SK-N-SH treated with all-trans-retinoic acid at 6 μM for 48 hours (cell line): ENCODE measurements around the gene NALCN.

ENCODE experiments used
- ARNTL ChIP-seq: fragments of 450-650 bp; formaldehyde crosslinking; IDR thresholded peaks from 2 replicates; pipeline ENCODE4 v1.5.0; 2020; ENCODE audit warnings: low read depth, mild to moderate bottlenecking, moderate library complexity, borderline replicate concordance
- GLIS3 ChIP-seq: fragments of 250-450 bp; sonication (Bioruptor Pico); IDR thresholded peaks from 2 replicates; pipeline ENCODE4 v1.5.0; 2020; ENCODE audit warnings: mild to moderate bottlenecking, moderate library complexity
- ISL1 ChIP-seq: fragments of 250-450 bp; sonication (Bioruptor Pico); IDR thresholded peaks from 2 replicates; pipeline ENCODE4 v2.1.2; 2022; ENCODE audit warnings: mild to moderate bottlenecking, moderate library complexity
- OSR1 ChIP-seq: fragments of 250-450 bp; sonication (Bioruptor Pico); IDR thresholded peaks from 2 replicates; pipeline ENCODE4 v1.8.0; 2022; ENCODE audit warnings: moderate library complexity, mild to moderate bottlenecking, inconsistent platforms
- RARB ChIP-seq: fragments of 250-450 bp; sonication (Bioruptor Pico); IDR thresholded peaks from 2 replicates; pipeline ENCODE4 v1.8.0; 2021; ENCODE audit warnings: mild to moderate bottlenecking, moderate library complexity
- TCF4 ChIP-seq: fragments of 250-450 bp; sonication (Bioruptor Pico); IDR thresholded peaks from 2 replicates; pipeline ENCODE4 v1.8.0; 2021; ENCODE audit warnings: mild to moderate bottlenecking, moderate library complexity, borderline replicate concordance
- ZFP3 ChIP-seq: fragments of 250-450 bp; sonication (Bioruptor Pico); IDR thresholded peaks from 2 replicates; pipeline ENCODE4 v1.5.0; 2020; ENCODE audit warnings: mild to moderate bottlenecking, moderate library complexity
- ZFP30 ChIP-seq: fragments of 450-650 bp; formaldehyde crosslinking; IDR thresholded peaks from 2 replicates; pipeline ENCODE4 v1.5.0; 2022; ENCODE audit warnings: mild to moderate bottlenecking, moderate library complexity
- ZNF8 ChIP-seq: fragments of 450-650 bp; formaldehyde crosslinking; IDR thresholded peaks from 2 replicates; pipeline ENCODE4 v1.5.0; 2020; ENCODE audit warnings: mild to moderate bottlenecking, moderate library complexity
- TF ChIP-seq, protein P1 (sequence below): fragments of 250-450 bp; sonication (Bioruptor Pico); IDR thresholded peaks from 2 replicates; pipeline ENCODE4 v1.8.0; 2020; ENCODE audit warnings: mild to moderate bottlenecking, moderate library complexity, borderline replicate concordance
- TF ChIP-seq, protein P2 (sequence below): fragments of 250-450 bp; sonication (Bioruptor Pico); IDR thresholded peaks from 2 replicates; pipeline ENCODE4 v1.5.1; 2021; ENCODE audit warnings: mild to moderate bottlenecking, moderate library complexity
- TF ChIP-seq, protein P3 (sequence below): fragments of 250-450 bp; sonication (Bioruptor Pico); IDR thresholded peaks from 2 replicates; pipeline ENCODE4 v1.5.0; 2020; ENCODE audit warnings: mild to moderate bottlenecking, moderate library complexity
- TF ChIP-seq, protein P4 (sequence below): fragments of 250-450 bp; sonication (Bioruptor Pico); IDR thresholded peaks from 2 replicates; pipeline ENCODE4 v1.5.1; 2020; ENCODE audit warnings: low read depth, mild to moderate bottlenecking, moderate library complexity

DNA sequence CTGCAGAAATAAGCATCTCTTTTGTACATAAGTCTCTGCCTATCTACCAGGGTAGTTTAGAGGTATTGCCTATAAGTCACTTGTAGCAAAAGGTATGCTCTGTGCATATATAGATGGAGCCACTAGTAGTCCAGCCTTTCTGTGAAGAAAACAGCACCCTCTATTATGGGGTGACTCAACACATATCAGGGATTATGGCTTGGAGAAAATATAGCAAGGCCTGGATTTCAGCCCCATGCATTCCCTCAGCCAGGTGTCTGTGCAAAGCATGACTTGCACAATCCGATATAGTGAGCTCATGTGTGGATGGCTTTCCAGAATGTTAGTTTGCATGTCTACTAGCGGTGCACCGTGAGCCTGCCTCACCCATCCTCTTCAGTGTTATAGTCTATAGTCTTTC, 13.4 kb upstream of the NALCN start:
- TF ChIP-seq ISL1 (CRISPR knock-in tag): no peak
- TF ChIP-seq, protein P1, sequence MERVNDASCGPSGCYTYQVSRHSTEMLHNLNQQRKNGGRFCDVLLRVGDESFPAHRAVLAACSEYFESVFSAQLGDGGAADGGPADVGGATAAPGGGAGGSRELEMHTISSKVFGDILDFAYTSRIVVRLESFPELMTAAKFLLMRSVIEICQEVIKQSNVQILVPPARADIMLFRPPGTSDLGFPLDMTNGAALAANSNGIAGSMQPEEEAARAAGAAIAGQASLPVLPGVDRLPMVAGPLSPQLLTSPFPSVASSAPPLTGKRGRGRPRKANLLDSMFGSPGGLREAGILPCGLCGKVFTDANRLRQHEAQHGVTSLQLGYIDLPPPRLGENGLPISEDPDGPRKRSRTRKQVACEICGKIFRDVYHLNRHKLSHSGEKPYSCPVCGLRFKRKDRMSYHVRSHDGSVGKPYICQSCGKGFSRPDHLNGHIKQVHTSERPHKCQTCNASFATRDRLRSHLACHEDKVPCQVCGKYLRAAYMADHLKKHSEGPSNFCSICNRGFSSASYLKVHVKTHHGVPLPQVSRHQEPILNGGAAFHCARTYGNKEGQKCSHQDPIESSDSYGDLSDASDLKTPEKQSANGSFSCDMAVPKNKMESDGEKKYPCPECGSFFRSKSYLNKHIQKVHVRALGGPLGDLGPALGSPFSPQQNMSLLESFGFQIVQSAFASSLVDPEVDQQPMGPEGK (CRISPR knock-in tag): no peak
- no peak for TF ChIP-seq ZNF8 (CRISPR knock-in tag)
- TF ChIP-seq, protein P2, sequence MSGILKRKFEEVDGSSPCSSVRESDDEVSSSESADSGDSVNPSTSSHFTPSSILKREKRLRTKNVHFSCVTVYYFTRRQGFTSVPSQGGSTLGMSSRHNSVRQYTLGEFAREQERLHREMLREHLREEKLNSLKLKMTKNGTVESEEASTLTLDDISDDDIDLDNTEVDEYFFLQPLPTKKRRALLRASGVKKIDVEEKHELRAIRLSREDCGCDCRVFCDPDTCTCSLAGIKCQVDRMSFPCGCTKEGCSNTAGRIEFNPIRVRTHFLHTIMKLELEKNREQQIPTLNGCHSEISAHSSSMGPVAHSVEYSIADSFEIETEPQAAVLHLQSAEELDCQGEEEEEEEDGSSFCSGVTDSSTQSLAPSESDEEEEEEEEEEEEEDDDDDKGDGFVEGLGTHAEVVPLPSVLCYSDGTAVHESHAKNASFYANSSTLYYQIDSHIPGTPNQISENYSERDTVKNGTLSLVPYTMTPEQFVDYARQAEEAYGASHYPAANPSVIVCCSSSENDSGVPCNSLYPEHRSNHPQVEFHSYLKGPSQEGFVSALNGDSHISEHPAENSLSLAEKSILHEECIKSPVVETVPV (CRISPR knock-in tag): no peak
- TF ChIP-seq RARB (CRISPR knock-in tag): no peak
- no peak for TF ChIP-seq ZFP3 (CRISPR knock-in tag)
- TF ChIP-seq ZFP30 (CRISPR knock-in tag): no peak
- TF ChIP-seq, protein P3, sequence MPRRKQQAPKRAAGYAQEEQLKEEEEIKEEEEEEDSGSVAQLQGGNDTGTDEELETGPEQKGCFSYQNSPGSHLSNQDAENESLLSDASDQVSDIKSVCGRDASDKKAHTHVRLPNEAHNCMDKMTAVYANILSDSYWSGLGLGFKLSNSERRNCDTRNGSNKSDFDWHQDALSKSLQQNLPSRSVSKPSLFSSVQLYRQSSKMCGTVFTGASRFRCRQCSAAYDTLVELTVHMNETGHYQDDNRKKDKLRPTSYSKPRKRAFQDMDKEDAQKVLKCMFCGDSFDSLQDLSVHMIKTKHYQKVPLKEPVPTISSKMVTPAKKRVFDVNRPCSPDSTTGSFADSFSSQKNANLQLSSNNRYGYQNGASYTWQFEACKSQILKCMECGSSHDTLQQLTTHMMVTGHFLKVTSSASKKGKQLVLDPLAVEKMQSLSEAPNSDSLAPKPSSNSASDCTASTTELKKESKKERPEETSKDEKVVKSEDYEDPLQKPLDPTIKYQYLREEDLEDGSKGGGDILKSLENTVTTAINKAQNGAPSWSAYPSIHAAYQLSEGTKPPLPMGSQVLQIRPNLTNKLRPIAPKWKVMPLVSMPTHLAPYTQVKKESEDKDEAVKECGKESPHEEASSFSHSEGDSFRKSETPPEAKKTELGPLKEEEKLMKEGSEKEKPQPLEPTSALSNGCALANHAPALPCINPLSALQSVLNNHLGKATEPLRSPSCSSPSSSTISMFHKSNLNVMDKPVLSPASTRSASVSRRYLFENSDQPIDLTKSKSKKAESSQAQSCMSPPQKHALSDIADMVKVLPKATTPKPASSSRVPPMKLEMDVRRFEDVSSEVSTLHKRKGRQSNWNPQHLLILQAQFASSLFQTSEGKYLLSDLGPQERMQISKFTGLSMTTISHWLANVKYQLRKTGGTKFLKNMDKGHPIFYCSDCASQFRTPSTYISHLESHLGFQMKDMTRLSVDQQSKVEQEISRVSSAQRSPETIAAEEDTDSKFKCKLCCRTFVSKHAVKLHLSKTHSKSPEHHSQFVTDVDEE (CRISPR knock-in tag): no peak
- no peak for TF ChIP-seq GLIS3 (CRISPR knock-in tag)
- TF ChIP-seq ARNTL (CRISPR knock-in tag): no peak
- TF ChIP-seq TCF4 (CRISPR knock-in tag): no peak
- TF ChIP-seq, protein P4, sequence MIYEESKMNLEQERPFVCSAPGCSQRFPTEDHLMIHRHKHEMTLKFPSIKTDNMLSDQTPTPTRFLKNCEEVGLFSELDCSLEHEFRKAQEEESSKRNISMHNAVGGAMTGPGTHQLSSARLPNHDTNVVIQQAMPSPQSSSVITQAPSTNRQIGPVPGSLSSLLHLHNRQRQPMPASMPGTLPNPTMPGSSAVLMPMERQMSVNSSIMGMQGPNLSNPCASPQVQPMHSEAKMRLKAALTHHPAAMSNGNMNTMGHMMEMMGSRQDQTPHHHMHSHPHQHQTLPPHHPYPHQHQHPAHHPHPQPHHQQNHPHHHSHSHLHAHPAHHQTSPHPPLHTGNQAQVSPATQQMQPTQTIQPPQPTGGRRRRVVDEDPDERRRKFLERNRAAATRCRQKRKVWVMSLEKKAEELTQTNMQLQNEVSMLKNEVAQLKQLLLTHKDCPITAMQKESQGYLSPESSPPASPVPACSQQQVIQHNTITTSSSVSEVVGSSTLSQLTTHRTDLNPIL: no peak
- TF ChIP-seq OSR1: no peak
